HG02885 (cell line): ENCODE measurements around the gene TTLL6.
"Not testable (repeated sequence)": the region's sequence is repeated elsewhere in the genome, so short reads cannot be mapped to it uniquely, and the experiment has no call there.

Experiments used
- ATAC-seq: cut with Tn5 transposase; IDR thresholded peaks from one replicate; pipeline ENCODE4 v1.9.1; 2021; ENCODE audit warnings: mild to moderate bottlenecking; ENCODE audit not compliant: unreplicated experiment, poor library complexity

The TTLL6 gene

GRCh38 chr17:48726114-48726915, 90.7 kb downstream of the TTLL6 start:
- no peak for ATAC-seq

- no peak for ATAC-seq
Measured at GRCh38 chr17:48725288-48726064, 91.6 kb downstream of the TTLL6 start.

- no peak for ATAC-seq
Measured at GRCh38 chr17:48725004-48725287, 92.1 kb downstream of the TTLL6 start.

GRCh38 chr17:48724251-48725003, 92.6 kb downstream of the TTLL6 start:
- ATAC-seq: no peak

GRCh38 chr17:48723423-48724250, 93.4 kb downstream of the TTLL6 start:
- no peak for ATAC-seq

- no peak for ATAC-seq
Measured at GRCh38 chr17:48722915-48723422, 94.1 kb downstream of the TTLL6 start, which contains the start of gene PRAC2. PRAC2 (plus strand) TSS chr17:48723185; CDS start chr17:48724411, 1,226 bp downstream.

- ATAC-seq: no peak
Measured at GRCh38 chr17:48722201-48722907, 94.7 kb downstream of the TTLL6 start, which contains the start of gene PRAC1. PRAC1 (minus strand) TSS chr17:48722518; CDS start chr17:48722392, 126 bp downstream.

- no peak for ATAC-seq
Measured at GRCh38 chr17:48721009-48721402, 96.0 kb downstream of the TTLL6 start.

GRCh38 chr17:48720266-48721008, 96.6 kb downstream of the TTLL6 start:
- ATAC-seq: no peak

- no peak for ATAC-seq
Measured at GRCh38 chr17:48719642-48720265, 97.3 kb downstream of the TTLL6 start.

GRCh38 chr17:48718761-48719641, 98.0 kb downstream of the TTLL6 start:
- no peak for ATAC-seq

- ATAC-seq: no peak
Measured at GRCh38 chr17:48718227-48718760, 98.7 kb downstream of the TTLL6 start.

GRCh38 chr17:48717367-48718226, 99.4 kb downstream of the TTLL6 start:
- no peak for ATAC-seq

- not testable (repeated sequence) for ATAC-seq
Measured at GRCh38 chr17:48716549-48716948, 100.5 kb downstream of the TTLL6 start.

GRCh38 chr17:48715496-48716399, 101.3 kb downstream of the TTLL6 start:
- no peak for ATAC-seq
